Right atrium auricular region (tissue), 2 donors: Measurements from ENCODE around the gene SIRT7. TPM values are rescaled to one million over a fixed set of nuclear protein-coding genes. Genes with fewer than 3 reads are reported as not detected.

Source experiments
- DNase-seq: peaks from one replicate; pipeline ENCODE4 v3.0.0-alpha.2; 2019; ENCODE audit warnings: low spot score
- H3K27ac ChIP-seq, 2 donors: fragments of 200-600 bp; sonication (generic); 1 replicate in 1 of 2; 2 replicates in 1 of 2; pipeline ENCODE4 v1.5.1; 2016 to 2019
- H3K27me3 ChIP-seq, 2 donors: fragments of 200-600 bp; sonication (generic); one replicate each; pipeline versions ENCODE4 v1.5.1 to v1.6.0; 2017 to 2019
- H3K36me3 ChIP-seq: fragments of 200-600 bp; sonication (generic); one replicate; pipeline ENCODE4 v1.5.1; 2016
- H3K4me1 ChIP-seq, 2 donors: fragments of 200-600 bp; sonication (generic); one replicate each; pipeline versions ENCODE4 v1.5.1 to v1.6.0; 2017 to 2019
- H3K4me3 ChIP-seq, 2 donors: fragments of 200-600 bp; sonication (generic); 1 replicate in 1 of 2; 2 replicates in 1 of 2; pipeline ENCODE4 v1.5.1; 2017 to 2019; ENCODE audit warnings: mild to moderate bottlenecking in 1 of 2, moderate library complexity in 1 of 2
- H3K9me3 ChIP-seq, 2 donors: fragments of 200-600 bp; sonication (generic); one replicate each; pipeline ENCODE4 v1.5.1; 2019
- CTCF ChIP-seq, 2 donors: fragments of 200-600 bp; sonication (generic); IDR thresholded peaks; one replicate each; pipeline ENCODE4 v1.5.1; 2019; ENCODE audit warnings: antibody characterized with exemption in 2 of 2
- total RNA-seq, 2 donors: library from RNA; depleted of rRNA; stranded (reverse); fragments of >200 nt; gene quantifications; one replicate each; pipeline ENCODE4 v1.1.0, GENCODE V29; 2016

Gene SIRT7
- total RNA-seq, 2 donors from 2014 or later = 2.8 to 4.9 TPM

GRCh38 chr17:81863833-81864768 is 53.9 kb downstream of the SIRT7 start:
- no peak overlapping the region for H3K27ac ChIP-seq
- DNase-seq = no peak
- TF ChIP-seq CTCF (IDR thresholded peaks at IDR 0.05) = no peak
- H3K27me3 ChIP-seq = no peaks in the 10 kb centered on the region
- H3K36me3 ChIP-seq = peaks cover 16% of the 10 kb centered on the region
- no peak overlapping the region for H3K4me3 ChIP-seq
- peaks cover 0 to 59% of the 10 kb centered on the region in 2 donors for H3K4me1 ChIP-seq
- H3K9me3 ChIP-seq = no peaks in the 10 kb centered on the region

GRCh38 chr17:81863123-81863675 is 54.8 kb downstream of the SIRT7 start:
- H3K9me3 ChIP-seq = no peaks in the 10 kb centered on the region
- TF ChIP-seq CTCF (IDR thresholded peaks at IDR 0.05) = no peak
- peaks cover 0 to 59% of the 10 kb centered on the region in 2 donors for H3K4me1 ChIP-seq
- no peak overlapping the region for H3K4me3 ChIP-seq
- peaks cover 15% of the 10 kb centered on the region for H3K36me3 ChIP-seq
- H3K27me3 ChIP-seq = no peaks in the 10 kb centered on the region
- no peak overlapping the region for H3K27ac ChIP-seq
- DNase-seq = no peak

Other genes with a start within 250 kb of the SIRT7 start
- gene ARL16, start 234.4 kb downstream of the SIRT7 start, total RNA-seq = 10 to 100 TPM; 20.3 to 22.2 TPM
- 10 to 100 TPM; 33.7 to 59.5 TPM for gene HGS, start 234.2 kb downstream of the SIRT7 start, total RNA-seq
- gene MRPL12, start 214.8 kb downstream of the SIRT7 start, total RNA-seq = 100 to 1,000 TPM in 1 of 2 donors, 10 to 100 TPM in 1; 87.9 to 127 TPM
- gene SLC25A10, start 205.9 kb downstream of the SIRT7 start, total RNA-seq = 10 to 100 TPM in 1 of 2 donors, 1 to 10 TPM in 1; 6.6 to 18.2 TPM
- not detected for gene GCGR, start 114.0 kb downstream of the SIRT7 start, total RNA-seq
- gene MCRIP1, start 84.9 kb downstream of the SIRT7 start, total RNA-seq = 100 to 1,000 TPM in 1 of 2 donors, 10 to 100 TPM in 1; 91.3 to 108 TPM
- not detected for gene PPP1R27, start 83.1 kb downstream of the SIRT7 start, total RNA-seq
- gene P4HB, start 57.6 kb downstream of the SIRT7 start, total RNA-seq = 100 to 1,000 TPM; 321 to 426 TPM
- 100 to 1,000 TPM in 1 of 2 donors, 10 to 100 TPM in 1; 59.4 to 145 TPM for gene ARHGDIA, start 46.8 kb downstream of the SIRT7 start, total RNA-seq
- 10 to 100 TPM; 24.3 to 35.9 TPM for gene ALYREF, start 26.6 kb downstream of the SIRT7 start, total RNA-seq
- 100 to 1,000 TPM; 126 to 229 TPM for gene ANAPC11, start 26.5 kb downstream of the SIRT7 start, total RNA-seq
- 1 to 10 TPM in 1 of 2 donors, not detected in 1; 1.7 TPM for gene NPB, start 15.9 kb downstream of the SIRT7 start, total RNA-seq
- 10 to 100 TPM; 23.3 to 26.1 TPM for gene PCYT2, start 6.8 kb downstream of the SIRT7 start, total RNA-seq
- 10 to 100 TPM; 21.8 to 26.5 TPM for gene MAFG, start 9.6 kb upstream of the SIRT7 start, total RNA-seq
- gene PYCR1, start 19.1 kb upstream of the SIRT7 start, total RNA-seq = 10 to 100 TPM in 1 of 2 donors, 1 to 10 TPM in 1; 8.3 to 10.2 TPM
- 1 to 10 TPM in 1 of 2 donors, under 1 TPM in 1; 0.55 to 1.4 TPM for gene MYADML2, start 29.1 kb upstream of the SIRT7 start, total RNA-seq
- under 1 TPM in 1 of 2 donors, not detected in 1; 0.35 TPM for gene NOTUM, start 43.0 kb upstream of the SIRT7 start, total RNA-seq
- 10 to 100 TPM; 14.1 to 18.8 TPM for gene ASPSCR1, start 59.5 kb upstream of the SIRT7 start, total RNA-seq
- gene CENPX, start 104.7 kb upstream of the SIRT7 start, total RNA-seq = 10 to 100 TPM; 36.5 to 47.6 TPM
- 1 to 10 TPM; 4.7 to 4.9 TPM for gene LRRC45, start 105.1 kb upstream of the SIRT7 start, total RNA-seq
- gene RAC3, start 113.5 kb upstream of the SIRT7 start, total RNA-seq = 1 to 10 TPM in 1 of 2 donors, under 1 TPM in 1; 0.93 to 2.6 TPM
- gene DCXR, start 119.5 kb upstream of the SIRT7 start, total RNA-seq = 100 to 1,000 TPM; 169 to 213 TPM
- 10 to 100 TPM; 21.4 to 25.3 TPM for gene RFNG, start 133.6 kb upstream of the SIRT7 start, total RNA-seq
- gene GPS1, start 133.7 kb upstream of the SIRT7 start, total RNA-seq = 10 to 100 TPM; 79.5 to 90.8 TPM
- gene DUS1L, start 147.6 kb upstream of the SIRT7 start, total RNA-seq = 10 to 100 TPM; 33.3 to 45.7 TPM
- gene FASN, start 180.1 kb upstream of the SIRT7 start, total RNA-seq = 10 to 100 TPM; 13.8 to 46.4 TPM